Esophagus muscularis mucosa (tissue), 3 donors: ENCODE results near the gene FBN1.

Source experiments
- POLR2A ChIP-seq: fragments of 450-650 bp; IDR thresholded peaks from one replicate; pipeline ENCODE4 v1.6.1; 2017; ENCODE audit warnings: antibody characterized with exemption, moderate library complexity, mild to moderate bottlenecking, low read depth
- TF ChIP-seq, protein P1 (sequence below), 3 experiments: fragments of 200-600 bp in 2 of 3; fragments of 450-650 bp in 1 of 3; sonication (generic) in 2 of 3; IDR thresholded peaks; one replicate each; pipeline ENCODE4 v1.5.1; 2017 to 2019; ENCODE audit warnings: antibody characterized with exemption in 3 of 3, mild to moderate bottlenecking in 2 of 3, moderate library complexity in 1 of 3

DNA sequence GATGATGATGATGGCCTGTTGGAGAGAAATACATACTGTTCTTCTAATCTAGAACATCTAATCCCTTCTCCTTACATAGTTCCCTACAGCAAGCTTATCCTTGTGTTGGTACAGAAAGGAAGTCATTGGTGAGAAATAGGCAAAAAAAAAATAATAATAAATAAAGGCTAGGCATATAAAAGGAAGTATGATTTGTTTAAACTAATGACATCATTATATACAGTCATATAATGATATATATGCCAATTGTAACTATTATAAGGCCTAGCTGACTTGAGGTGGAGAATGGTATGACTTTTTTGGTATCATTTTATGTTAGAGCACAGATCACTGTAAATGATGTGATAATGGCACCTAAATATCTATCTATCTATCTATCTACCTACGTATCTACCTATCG, 171.8 kb downstream of the FBN1 start:
- TF ChIP-seq, protein P1, sequence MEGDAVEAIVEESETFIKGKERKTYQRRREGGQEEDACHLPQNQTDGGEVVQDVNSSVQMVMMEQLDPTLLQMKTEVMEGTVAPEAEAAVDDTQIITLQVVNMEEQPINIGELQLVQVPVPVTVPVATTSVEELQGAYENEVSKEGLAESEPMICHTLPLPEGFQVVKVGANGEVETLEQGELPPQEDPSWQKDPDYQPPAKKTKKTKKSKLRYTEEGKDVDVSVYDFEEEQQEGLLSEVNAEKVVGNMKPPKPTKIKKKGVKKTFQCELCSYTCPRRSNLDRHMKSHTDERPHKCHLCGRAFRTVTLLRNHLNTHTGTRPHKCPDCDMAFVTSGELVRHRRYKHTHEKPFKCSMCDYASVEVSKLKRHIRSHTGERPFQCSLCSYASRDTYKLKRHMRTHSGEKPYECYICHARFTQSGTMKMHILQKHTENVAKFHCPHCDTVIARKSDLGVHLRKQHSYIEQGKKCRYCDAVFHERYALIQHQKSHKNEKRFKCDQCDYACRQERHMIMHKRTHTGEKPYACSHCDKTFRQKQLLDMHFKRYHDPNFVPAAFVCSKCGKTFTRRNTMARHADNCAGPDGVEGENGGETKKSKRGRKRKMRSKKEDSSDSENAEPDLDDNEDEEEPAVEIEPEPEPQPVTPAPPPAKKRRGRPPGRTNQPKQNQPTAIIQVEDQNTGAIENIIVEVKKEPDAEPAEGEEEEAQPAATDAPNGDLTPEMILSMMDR (IDR thresholded peaks at IDR 0.05), result no peak
- TF ChIP-seq POLR2A, result no peak
